HCT116 (cell line): Measurements from ENCODE around the gene NCAPD3. TPM values are rescaled to one million over a fixed set of nuclear protein-coding genes. Genes with fewer than 3 reads are reported as not detected.

ENCODE experiments used
- ATAC-seq: fragments of 200-7000 bp; cut with Tn5 transposase; 2 replicates; pipeline ENCODE4 v1.9.1; 2020; ENCODE audit warnings: mild to moderate bottlenecking, moderate library complexity
- BruUV-seq: library from RNA; stranded (reverse); fragments of 400-500 nt; replicated peaks from 2 replicates; lab custom pipeline; 2021; lab: Mats Ljungman, UMichigan
- CTCF ChIA-PET: fragments of 300-600 bp; sonication (Branson Sonifier 250); formaldehyde crosslinking; loops from one replicate; lab custom pipeline; 2021; ENCODE audit warnings: antibody characterized with exemption; lab: Charles Lee
- POLR2A ChIA-PET: fragments of 300-600, 350-600 bp; sonication (Branson Sonifier 250); formaldehyde crosslinking; loops from one replicate; lab custom pipeline; 2021; ENCODE audit warnings: antibody characterized with exemption; lab: Charles Lee
- RAD21 ChIA-PET, 2 experiments: fragments of 300-600 bp; sonication (Branson Sonifier 250); formaldehyde crosslinking; loops; one replicate each; lab custom pipeline; 2023; ENCODE audit warnings: low total read pairs in 2 of 2; ENCODE audit not compliant: uncharacterized antibody in 2 of 2, unreplicated experiment in 2 of 2, low non-redundant PET in 1 of 2; lab: Charles Lee
- DNase-seq: peaks from one replicate; pipeline ENCODE4 v3.0.0-alpha.2; 2010; ENCODE audit warnings: low read depth, low spot score
- H2AFZ ChIP-seq: fragments of 200-600 bp; shearing (Covaris generic), sonication (generic); 2 replicates; pipeline ENCODE4 v1.6.1; 2017; ENCODE audit warnings: low read depth, mixed run types, mixed read lengths, antibody characterized with exemption, low read length; ENCODE audit not compliant: poor library complexity, severe bottlenecking
- H3K27ac ChIP-seq: 2 replicates; pipeline ENCODE4 v1.5.1; 2012; ENCODE audit warnings: low read depth, low read length
- H3K27me3 ChIP-seq: fragments of 200-600 bp; sonication (generic); 2 replicates; pipeline ENCODE4 v1.6.1; 2016; ENCODE audit warnings: mixed run types, low read length, mixed read lengths; ENCODE audit not compliant: insufficient read depth
- H3K36me3 ChIP-seq, 2 experiments: fragments of 200-500 bp in 1 of 2; fragments of 200-600 bp in 1 of 2; sonication (Bioruptor generic) in 1 of 2; sonication (generic) in 1 of 2; 2 replicates each; pipeline versions ENCODE4 v1.5.1 to v1.6.1; 2014 to 2016; ENCODE audit warnings: low read length in 2 of 2, inconsistent platforms in 1 of 2, mixed read lengths in 1 of 2, mixed run types in 1 of 2; ENCODE audit not compliant: insufficient read depth in 2 of 2, control insufficient read depth in 1 of 2
- H3K4me1 ChIP-seq, 2 experiments: fragments of 200-600 bp in 1 of 2; sonication (generic) in 1 of 2; 2 replicates each; pipeline versions ENCODE4 v1.5.1 to v1.6.1; 2012 to 2017; ENCODE audit warnings: low read length in 2 of 2, inconsistent platforms in 1 of 2, mild to moderate bottlenecking in 1 of 2, mixed read lengths in 1 of 2, mixed run types in 1 of 2, moderate library complexity in 1 of 2; ENCODE audit not compliant: insufficient read depth in 2 of 2, control insufficient read depth in 1 of 2
- H3K4me2 ChIP-seq: fragments of 200-600 bp; sonication (generic); 2 replicates; pipeline ENCODE4 v1.6.1; 2017; ENCODE audit warnings: mixed run types, low read length, mixed read lengths
- H3K4me3 ChIP-seq, 2 experiments: fragments of 200-600 bp in 1 of 2; sonication (generic) in 1 of 2; replicated peaks in 1 of 2; 2 replicates each; pipeline ENCODE4 v1.5.1; 2011 to 2016; ENCODE audit warnings: low read length in 2 of 2, control low read depth in 1 of 2, low read depth in 1 of 2, mild to moderate bottlenecking in 1 of 2, mixed read lengths in 1 of 2, mixed run types in 1 of 2
- H3K79me2 ChIP-seq: fragments of 200-600 bp; sonication (generic); 2 replicates; pipeline ENCODE4 v1.6.1; 2017; ENCODE audit warnings: mild to moderate bottlenecking, mixed run types, low read length, moderate library complexity, mixed read lengths; ENCODE audit not compliant: insufficient read depth
- H3K9ac ChIP-seq: fragments of 200-600 bp; sonication (generic); 2 replicates; pipeline ENCODE4 v1.6.1; 2016; ENCODE audit warnings: low read length, mixed read lengths
- H3K9me2 ChIP-seq: fragments of 200-600 bp; sonication (generic), shearing (Covaris generic); 2 replicates; pipeline ENCODE4 v1.6.1; 2017; ENCODE audit warnings: mixed run types, mild to moderate bottlenecking, moderate library complexity; ENCODE audit not compliant: insufficient read depth
- H3K9me3 ChIP-seq, 2 experiments: fragments of 200-500 bp in 1 of 2; fragments of 200-600 bp in 1 of 2; sonication (Bioruptor generic) in 1 of 2; sonication (generic) in 1 of 2; 2 replicates each; pipeline ENCODE4 v1.6.1; 2014 to 2017; ENCODE audit warnings: low read length in 2 of 2, mixed read lengths in 2 of 2, inconsistent platforms in 1 of 2, low read depth in 1 of 2, mild to moderate bottlenecking in 1 of 2, mixed run types in 1 of 2, moderate library complexity in 1 of 2; ENCODE audit not compliant: control insufficient read depth in 1 of 2, insufficient read depth in 1 of 2
- H4K20me1 ChIP-seq: fragments of 200-600 bp; sonication (generic), shearing (Covaris generic); 2 replicates; pipeline ENCODE4 v1.6.1; 2017; ENCODE audit warnings: mixed run types, mild to moderate bottlenecking, moderate library complexity; ENCODE audit not compliant: insufficient read depth
- CBX3 ChIP-seq: IDR thresholded peaks from 2 replicates; pipeline ENCODE4 v1.6.1; 2012; ENCODE audit warnings: low read depth
- CEBPB ChIP-seq: IDR thresholded peaks from 2 replicates; pipeline ENCODE4 v1.6.1; 2012; ENCODE audit warnings: low read depth
- EGR1 ChIP-seq: IDR thresholded peaks from 2 replicates; pipeline ENCODE4 v1.6.1; 2012; ENCODE audit warnings: low read depth
- ELF1 ChIP-seq: IDR thresholded peaks from 2 replicates; pipeline ENCODE4 v1.6.1; 2012; ENCODE audit warnings: low read depth, borderline replicate concordance
- EZH2 ChIP-seq: fragments of 200-600 bp; sonication (generic); IDR thresholded peaks from 2 replicates; pipeline ENCODE4 v1.6.1; 2017; ENCODE audit warnings: antibody characterized with exemption, mixed run types
- EZH2phosphoT487 ChIP-seq: fragments of 200-600 bp; IDR thresholded peaks from 2 replicates; pipeline ENCODE4 v1.6.1; 2018; ENCODE audit warnings: antibody characterized with exemption, borderline replicate concordance
- FOSL1 ChIP-seq: IDR thresholded peaks from 2 replicates; pipeline ENCODE4 v1.6.1; 2012; ENCODE audit warnings: low read depth
- JUND ChIP-seq: IDR thresholded peaks from 2 replicates; pipeline ENCODE4 v1.6.1; 2012
- POLR2A ChIP-seq: IDR thresholded peaks from 2 replicates; pipeline ENCODE4 v1.7.0; 2011; ENCODE audit warnings: borderline replicate concordance; ENCODE audit not compliant: insufficient read depth, insufficient read length; ENCODE audit errors: extremely low read depth
- POLR2AphosphoS5 ChIP-seq: IDR thresholded peaks from 2 replicates; pipeline ENCODE4 v1.6.1; 2011; ENCODE audit warnings: mild to moderate bottlenecking, low read depth, low read length, moderate library complexity
- RAD21 ChIP-seq: IDR thresholded peaks from 2 replicates; pipeline ENCODE4 v1.6.1; 2012; ENCODE audit warnings: low read depth, mild to moderate bottlenecking
- SP1 ChIP-seq: IDR thresholded peaks from 2 replicates; pipeline ENCODE4 v1.6.1; 2012; ENCODE audit warnings: low read depth
- SRF ChIP-seq: IDR thresholded peaks from 2 replicates; pipeline ENCODE4 v1.6.1; 2012; ENCODE audit warnings: low read depth
- TCF7L2 ChIP-seq: IDR thresholded peaks from 2 replicates; pipeline ENCODE4 v1.7.0; 2011; ENCODE audit warnings: borderline replicate concordance, inconsistent platforms; ENCODE audit not compliant: insufficient read depth, insufficient read length; ENCODE audit errors: extremely low read depth
- YY1 ChIP-seq: IDR thresholded peaks from 2 replicates; pipeline ENCODE4 v1.6.1; 2011; ENCODE audit warnings: low read length, low read depth, moderate library complexity, mild to moderate bottlenecking; ENCODE audit not compliant: insufficient replicate concordance; ENCODE audit errors: extremely low read depth
- ZFX ChIP-seq: fragments of 450-650 bp; IDR thresholded peaks from 2 replicates; pipeline ENCODE4 v1.6.1; 2017
- ZNF274 ChIP-seq: fragments of 200-500 bp; sonication (Bioruptor generic); IDR thresholded peaks from 2 replicates; pipeline ENCODE4 v1.6.1; 2014; ENCODE audit warnings: mild to moderate bottlenecking, low read depth, low read length, inconsistent platforms
- intact Hi-C: fragments of 100-400 bp; cut with micrococcal nuclease; formaldehyde crosslinking; loops from 2 replicates; pipeline ENCODE4 v1.10.0; 2022
- total RNA-seq: library from RNA; stranded (reverse); gene quantifications from one replicate; pipeline ENCODE4 v1.2.1, GENCODE V29; 2021; ENCODE audit not compliant: unreplicated experiment
- TF ChIP-seq, protein P1 (sequence below): IDR thresholded peaks from 2 replicates; pipeline ENCODE4 v1.6.1; 2011; ENCODE audit warnings: mild to moderate bottlenecking, low read length, moderate library complexity; ENCODE audit not compliant: insufficient replicate concordance; ENCODE audit errors: extremely low read depth
- TF ChIP-seq, protein P2 (sequence below), 3 experiments: fragments of 200-600 bp in 1 of 3; sonication (generic) in 1 of 3; IDR thresholded peaks in 2 of 3; conservative IDR thresholded peaks in 1 of 3; 2 replicates each; pipeline ENCODE4 v1.5.1; 2012 to 2017; ENCODE audit warnings: low read depth in 2 of 3, low read length in 2 of 3, antibody characterized with exemption in 1 of 3, borderline replicate concordance in 1 of 3, control low read depth in 1 of 3, mild to moderate bottlenecking in 1 of 3, mixed read lengths in 1 of 3, mixed run types in 1 of 3, moderate library complexity in 1 of 3; ENCODE audit not compliant: insufficient read depth in 1 of 3
- TF ChIP-seq, protein P3 (sequence below): IDR thresholded peaks from 2 replicates; pipeline ENCODE4 v1.6.1; 2012; ENCODE audit warnings: low read depth

NCAPD3 gene
- total RNA-seq, 1 experiment from 2014 or later, result 71.0 TPM

DNA sequence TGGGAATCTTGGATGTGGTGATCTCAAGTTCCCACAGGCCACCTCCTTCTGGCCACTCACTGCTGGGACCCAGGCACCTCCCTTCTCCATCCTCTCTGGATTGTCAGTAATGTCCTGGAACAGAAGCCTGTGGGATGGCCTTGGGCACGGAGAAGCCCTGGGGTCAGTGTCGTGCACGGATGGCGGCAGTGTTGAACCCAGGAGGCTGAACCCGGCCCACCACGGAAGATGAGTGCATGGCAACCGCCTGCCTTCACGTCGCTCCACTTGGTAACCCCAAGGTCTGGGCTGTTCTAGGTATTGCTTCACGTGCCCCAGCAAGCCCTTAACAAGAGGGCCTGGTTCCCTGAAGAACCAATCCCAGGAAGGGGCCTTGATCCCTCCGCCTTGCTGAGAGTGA is 22.3 kb upstream of the NCAPD3 start:
- Histone ChIP-seq H3K4me2 (no peak overlapping the region), H3K27me3 (no peaks in the 10 kb centered on the region), H4K20me1 (no peaks in the 10 kb centered on the region), H3K9me2 (no peaks in the 10 kb centered on the region), H3K36me3 (peaks cover 19 to 24% of the 10 kb centered on the region in 2 experiments)
- no peak for ATAC-seq
- intact Hi-C loops, result no loop called here
- POLR2A ChIA-PET, result no interaction called here
- TF ChIP-seq, protein P1, sequence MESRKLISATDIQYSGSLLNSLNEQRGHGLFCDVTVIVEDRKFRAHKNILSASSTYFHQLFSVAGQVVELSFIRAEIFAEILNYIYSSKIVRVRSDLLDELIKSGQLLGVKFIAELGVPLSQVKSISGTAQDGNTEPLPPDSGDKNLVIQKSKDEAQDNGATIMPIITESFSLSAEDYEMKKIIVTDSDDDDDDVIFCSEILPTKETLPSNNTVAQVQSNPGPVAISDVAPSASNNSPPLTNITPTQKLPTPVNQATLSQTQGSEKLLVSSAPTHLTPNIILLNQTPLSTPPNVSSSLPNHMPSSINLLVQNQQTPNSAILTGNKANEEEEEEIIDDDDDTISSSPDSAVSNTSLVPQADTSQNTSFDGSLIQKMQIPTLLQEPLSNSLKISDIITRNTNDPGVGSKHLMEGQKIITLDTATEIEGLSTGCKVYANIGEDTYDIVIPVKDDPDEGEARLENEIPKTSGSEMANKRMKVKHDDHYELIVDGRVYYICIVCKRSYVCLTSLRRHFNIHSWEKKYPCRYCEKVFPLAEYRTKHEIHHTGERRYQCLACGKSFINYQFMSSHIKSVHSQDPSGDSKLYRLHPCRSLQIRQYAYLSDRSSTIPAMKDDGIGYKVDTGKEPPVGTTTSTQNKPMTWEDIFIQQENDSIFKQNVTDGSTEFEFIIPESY, result no peak
- TF ChIP-seq EZH2phosphoT487 (no peak), POLR2AphosphoS5 (no peak), ZNF274 (no peak), ELF1 (no peak), SRF (no peak), RAD21 (no peak), POLR2A (no peak), CBX3 (no peak), EZH2 (no peak), ZFX (no peak), EGR1 (no peak), JUND (no peak), YY1 (no peak), FOSL1 (no peak), CEBPB (no peak), SP1 (no peak), TCF7L2 (no peak)
- TF ChIP-seq, protein P2, sequence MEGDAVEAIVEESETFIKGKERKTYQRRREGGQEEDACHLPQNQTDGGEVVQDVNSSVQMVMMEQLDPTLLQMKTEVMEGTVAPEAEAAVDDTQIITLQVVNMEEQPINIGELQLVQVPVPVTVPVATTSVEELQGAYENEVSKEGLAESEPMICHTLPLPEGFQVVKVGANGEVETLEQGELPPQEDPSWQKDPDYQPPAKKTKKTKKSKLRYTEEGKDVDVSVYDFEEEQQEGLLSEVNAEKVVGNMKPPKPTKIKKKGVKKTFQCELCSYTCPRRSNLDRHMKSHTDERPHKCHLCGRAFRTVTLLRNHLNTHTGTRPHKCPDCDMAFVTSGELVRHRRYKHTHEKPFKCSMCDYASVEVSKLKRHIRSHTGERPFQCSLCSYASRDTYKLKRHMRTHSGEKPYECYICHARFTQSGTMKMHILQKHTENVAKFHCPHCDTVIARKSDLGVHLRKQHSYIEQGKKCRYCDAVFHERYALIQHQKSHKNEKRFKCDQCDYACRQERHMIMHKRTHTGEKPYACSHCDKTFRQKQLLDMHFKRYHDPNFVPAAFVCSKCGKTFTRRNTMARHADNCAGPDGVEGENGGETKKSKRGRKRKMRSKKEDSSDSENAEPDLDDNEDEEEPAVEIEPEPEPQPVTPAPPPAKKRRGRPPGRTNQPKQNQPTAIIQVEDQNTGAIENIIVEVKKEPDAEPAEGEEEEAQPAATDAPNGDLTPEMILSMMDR (IDR thresholded peaks at IDR 0.05 in 2 of 3, conservative IDR thresholded peaks at IDR 0.05 in 1 of 3; ENCODE audit: borderline replicate concordance in 1 of 3, insufficient read depth in 1 of 3, low read depth in 2 of 3, low read length in 2 of 3), result no peak
- TF ChIP-seq, protein P3, sequence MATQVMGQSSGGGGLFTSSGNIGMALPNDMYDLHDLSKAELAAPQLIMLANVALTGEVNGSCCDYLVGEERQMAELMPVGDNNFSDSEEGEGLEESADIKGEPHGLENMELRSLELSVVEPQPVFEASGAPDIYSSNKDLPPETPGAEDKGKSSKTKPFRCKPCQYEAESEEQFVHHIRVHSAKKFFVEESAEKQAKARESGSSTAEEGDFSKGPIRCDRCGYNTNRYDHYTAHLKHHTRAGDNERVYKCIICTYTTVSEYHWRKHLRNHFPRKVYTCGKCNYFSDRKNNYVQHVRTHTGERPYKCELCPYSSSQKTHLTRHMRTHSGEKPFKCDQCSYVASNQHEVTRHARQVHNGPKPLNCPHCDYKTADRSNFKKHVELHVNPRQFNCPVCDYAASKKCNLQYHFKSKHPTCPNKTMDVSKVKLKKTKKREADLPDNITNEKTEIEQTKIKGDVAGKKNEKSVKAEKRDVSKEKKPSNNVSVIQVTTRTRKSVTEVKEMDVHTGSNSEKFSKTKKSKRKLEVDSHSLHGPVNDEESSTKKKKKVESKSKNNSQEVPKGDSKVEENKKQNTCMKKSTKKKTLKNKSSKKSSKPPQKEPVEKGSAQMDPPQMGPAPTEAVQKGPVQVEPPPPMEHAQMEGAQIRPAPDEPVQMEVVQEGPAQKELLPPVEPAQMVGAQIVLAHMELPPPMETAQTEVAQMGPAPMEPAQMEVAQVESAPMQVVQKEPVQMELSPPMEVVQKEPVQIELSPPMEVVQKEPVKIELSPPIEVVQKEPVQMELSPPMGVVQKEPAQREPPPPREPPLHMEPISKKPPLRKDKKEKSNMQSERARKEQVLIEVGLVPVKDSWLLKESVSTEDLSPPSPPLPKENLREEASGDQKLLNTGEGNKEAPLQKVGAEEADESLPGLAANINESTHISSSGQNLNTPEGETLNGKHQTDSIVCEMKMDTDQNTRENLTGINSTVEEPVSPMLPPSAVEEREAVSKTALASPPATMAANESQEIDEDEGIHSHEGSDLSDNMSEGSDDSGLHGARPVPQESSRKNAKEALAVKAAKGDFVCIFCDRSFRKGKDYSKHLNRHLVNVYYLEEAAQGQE, result no peak
- TF ChIP-seq, all 23 proteins: peak for 0
- Histone ChIP-seq H3K9ac (no peak overlapping the region), H3K27ac (no peak overlapping the region), H3K9me3 (no peaks in the 10 kb centered on the region), H2AFZ (no peak overlapping the region), H3K79me2 (no peaks in the 10 kb centered on the region), H3K4me1 (no peaks in the 10 kb centered on the region), H3K4me3 (no peak overlapping the region)
- ChIA-PET CTCF (no interaction called here), RAD21 (no interaction called here)
- DNase-seq, result no peak
- BruUV-seq, result no TSS peak
